ENCODE data around the gene LBR.

LBR gene

GRCh38 chr1:225374996-225375395 lies 52.8 kb downstream of the LBR start:
- no peak for TF ChIP-seq ZFX (IDR thresholded peaks at IDR 0.05)
- TF ChIP-seq CTCF (conservative IDR thresholded peaks at IDR 0.05) = no peak
- H3K27ac ChIP-seq = no peak overlapping the region

- TF ChIP-seq ZFX (IDR thresholded peaks at IDR 0.05) (no peak), CTCF (conservative IDR thresholded peaks at IDR 0.05) (no peak)
- no peak overlapping the region for H3K27ac ChIP-seq
Measured at GRCh38 chr1:225373155-225373554, 54.7 kb downstream of the LBR start.

GRCh38 chr1:225371366-225372010 lies 56.4 kb downstream of the LBR start:
- TF ChIP-seq CTCF (conservative IDR thresholded peaks at IDR 0.05) (no peak), ZFX (IDR thresholded peaks at IDR 0.05) (no peak)
- H3K27ac ChIP-seq = no peak overlapping the region

GRCh38 chr1:225368036-225368552 lies 59.7 kb downstream of the LBR start:
- no peak overlapping the region for H3K27ac ChIP-seq
- TF ChIP-seq ZFX (IDR thresholded peaks at IDR 0.05) (no peak), CTCF (conservative IDR thresholded peaks at IDR 0.05) (no peak)

- TF ChIP-seq ZFX (IDR thresholded peaks at IDR 0.05) (no peak), CTCF (conservative IDR thresholded peaks at IDR 0.05) (no peak)
- H3K27ac ChIP-seq = no peak overlapping the region
Measured at GRCh38 chr1:225366552-225366951, 61.3 kb downstream of the LBR start.

- no peak overlapping the region for H3K27ac ChIP-seq
- TF ChIP-seq ZFX (IDR thresholded peaks at IDR 0.05) = no peak
- no peak for TF ChIP-seq CTCF (conservative IDR thresholded peaks at IDR 0.05)
Measured at GRCh38 chr1:225366018-225366417, 61.8 kb downstream of the LBR start.

- no peak for TF ChIP-seq CTCF (conservative IDR thresholded peaks at IDR 0.05)
- TF ChIP-seq ZFX (IDR thresholded peaks at IDR 0.05) = no peak
- H3K27ac ChIP-seq = no peak overlapping the region
Measured at GRCh38 chr1:225364439-225364838, 63.4 kb downstream of the LBR start.

All from C4-2B (cell line).